ENCODE data around the gene PIGN.
"Not testable (repeated sequence)": the region's sequence is repeated elsewhere in the genome, so short reads cannot be mapped to it uniquely, and the experiment has no call there.

PIGN gene

GRCh38 chr18:62179213-62179612, 7.6 kb downstream of the PIGN start:
- no peak for DNase-seq

- DNase-seq, result no peak
Observed at GRCh38 chr18:62177271-62177670, 9.6 kb downstream of the PIGN start.

DNA sequence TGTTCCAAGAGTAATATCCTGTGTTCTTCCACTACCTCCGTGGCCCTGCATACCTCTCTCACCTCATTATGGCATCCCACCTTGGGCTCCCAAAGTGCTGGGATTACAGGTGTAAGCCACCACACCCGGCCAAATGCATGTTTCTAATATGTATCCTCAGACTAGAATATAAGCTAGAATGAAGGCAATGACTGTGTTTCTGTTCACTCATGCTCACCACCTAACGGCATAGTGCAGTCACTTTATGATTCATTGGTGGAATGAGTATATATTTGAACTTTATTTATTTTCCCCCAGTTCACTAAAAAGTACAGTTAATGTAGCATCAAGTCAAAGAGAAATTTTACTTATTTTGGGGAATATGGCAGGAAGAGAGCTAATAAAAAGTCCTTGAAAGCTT, 11.3 kb downstream of the PIGN start:
- DNase-seq, result no peak

DNA sequence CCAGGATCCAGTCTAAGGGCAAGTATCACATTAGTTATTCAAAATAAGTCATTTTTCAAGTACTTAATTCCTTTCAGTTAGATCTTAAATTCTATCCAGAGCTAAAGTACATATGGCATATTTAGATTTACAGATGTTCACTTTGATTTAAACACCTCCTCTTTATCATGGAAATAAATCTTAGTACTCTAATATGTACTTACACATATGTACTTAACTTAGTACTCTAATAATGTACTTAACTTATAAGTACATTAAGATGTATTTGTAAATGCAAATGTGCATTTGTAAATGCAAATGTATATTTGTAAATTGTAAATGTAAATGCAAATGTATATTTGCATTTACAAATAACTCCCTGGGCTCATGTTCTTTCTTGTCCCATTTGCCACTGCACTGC, 14.6 kb downstream of the PIGN start:
- DNase-seq, result peak; percentile 51

DNA sequence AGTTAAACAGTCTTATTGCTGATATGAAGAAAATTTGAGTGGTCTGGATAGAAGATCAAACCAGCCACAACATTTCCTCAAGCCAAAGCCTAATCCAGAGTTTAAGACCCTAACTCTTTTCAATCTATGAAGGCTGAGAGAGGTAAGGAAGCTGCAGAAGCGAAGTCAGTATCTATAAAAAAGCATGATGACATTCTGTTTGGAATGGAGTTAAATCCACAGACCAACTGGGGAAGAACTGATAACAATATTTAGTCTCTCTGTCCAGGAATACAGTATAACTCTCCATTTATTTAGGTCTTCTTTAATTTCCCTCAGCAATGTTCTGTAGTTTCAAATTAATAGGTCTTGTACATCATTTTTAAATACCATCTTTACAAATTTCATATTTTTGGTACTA, 16.0 kb downstream of the PIGN start:
- DNase-seq, result no peak

DNA sequence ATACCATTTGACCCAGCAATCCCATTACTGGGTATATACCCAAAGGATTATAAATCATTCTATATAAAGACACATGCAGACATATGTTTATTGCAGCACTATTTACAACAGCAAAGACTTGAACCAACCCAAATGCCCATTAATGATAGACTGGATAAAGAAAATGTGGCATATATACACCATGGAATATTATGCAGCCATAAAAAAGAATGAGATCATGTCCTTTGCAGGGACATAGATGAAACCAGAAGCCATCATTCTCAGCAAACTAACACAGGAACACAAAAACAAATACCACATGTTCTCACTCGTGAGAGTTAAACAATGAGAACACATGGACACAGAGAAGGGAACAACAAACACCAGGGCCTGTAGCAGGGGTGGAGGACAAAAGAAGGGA, 20.3 kb downstream of the PIGN start:
- DNase-seq, result not testable (repeated sequence)

GRCh38 chr18:62165583-62165982, 21.3 kb downstream of the PIGN start:
- no peak for DNase-seq

- DNase-seq, result no peak
Observed at GRCh38 chr18:62164855-62165487, 21.9 kb downstream of the PIGN start.

GRCh38 chr18:62164310-62164709, 22.5 kb downstream of the PIGN start:
- DNase-seq, result no peak

- DNase-seq, result no peak
Observed at GRCh38 chr18:62157843-62158242, 29.0 kb downstream of the PIGN start.

DNA sequence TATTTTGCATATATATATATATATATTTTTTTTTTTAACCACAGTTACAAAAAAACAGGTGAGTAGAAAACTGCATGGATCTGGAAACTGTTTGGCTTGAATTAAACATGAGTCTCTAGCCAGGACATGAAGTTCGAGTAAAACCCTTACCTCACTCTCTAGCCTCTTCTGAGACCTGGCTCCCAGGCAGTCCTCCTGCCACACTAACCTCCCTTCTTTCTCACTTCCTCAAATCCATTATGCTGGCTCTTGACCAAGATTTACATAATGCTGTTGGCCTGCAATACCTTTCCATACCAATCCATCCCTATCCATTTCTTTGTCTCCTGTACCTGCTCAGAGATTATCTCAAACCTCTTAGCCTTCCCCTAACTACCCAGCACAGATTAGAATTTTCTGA, 34.0 kb downstream of the PIGN start:
- DNase-seq, result no peak

- no peak for DNase-seq
Observed at GRCh38 chr18:62151068-62151771, 35.6 kb downstream of the PIGN start.

DNA sequence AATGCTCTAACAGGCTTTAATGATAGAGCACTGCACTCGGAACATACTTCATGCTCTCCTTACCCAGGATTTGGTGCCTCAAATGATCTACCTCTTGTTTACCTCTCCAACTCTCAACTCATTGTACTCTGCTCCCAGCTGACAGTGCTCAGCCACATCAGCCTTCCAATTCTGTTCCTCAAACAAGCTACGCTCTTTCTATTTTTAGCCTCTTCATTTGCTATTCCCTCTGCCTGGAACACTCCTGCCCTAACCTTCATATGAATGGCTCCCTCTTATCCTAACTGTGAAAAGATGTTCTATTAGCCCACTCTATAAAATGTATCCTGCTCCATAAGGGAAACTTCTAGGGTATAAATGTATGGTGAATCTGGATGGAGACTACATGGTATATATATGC, 42.5 kb downstream of the PIGN start:
- no peak for DNase-seq

DNA sequence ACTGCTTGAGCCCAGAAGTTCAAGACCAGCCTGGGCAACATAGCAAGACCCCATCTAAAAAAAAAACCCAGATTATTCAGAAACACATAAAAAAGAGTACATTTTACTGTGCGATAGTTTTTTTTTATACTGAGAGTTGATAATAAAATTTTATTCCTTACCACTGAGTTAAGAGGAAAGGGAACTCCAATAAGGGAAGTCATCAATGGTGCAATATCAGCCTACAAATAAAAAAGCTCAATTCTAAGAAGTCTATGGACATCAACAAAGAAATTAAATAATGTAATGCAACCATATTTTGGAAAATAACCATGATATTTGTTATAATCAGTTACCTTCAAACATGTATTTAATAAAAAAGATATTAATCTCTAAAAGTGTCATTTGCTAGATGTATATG, 46.6 kb downstream of the PIGN start:
- DNase-seq, result no peak

DNA sequence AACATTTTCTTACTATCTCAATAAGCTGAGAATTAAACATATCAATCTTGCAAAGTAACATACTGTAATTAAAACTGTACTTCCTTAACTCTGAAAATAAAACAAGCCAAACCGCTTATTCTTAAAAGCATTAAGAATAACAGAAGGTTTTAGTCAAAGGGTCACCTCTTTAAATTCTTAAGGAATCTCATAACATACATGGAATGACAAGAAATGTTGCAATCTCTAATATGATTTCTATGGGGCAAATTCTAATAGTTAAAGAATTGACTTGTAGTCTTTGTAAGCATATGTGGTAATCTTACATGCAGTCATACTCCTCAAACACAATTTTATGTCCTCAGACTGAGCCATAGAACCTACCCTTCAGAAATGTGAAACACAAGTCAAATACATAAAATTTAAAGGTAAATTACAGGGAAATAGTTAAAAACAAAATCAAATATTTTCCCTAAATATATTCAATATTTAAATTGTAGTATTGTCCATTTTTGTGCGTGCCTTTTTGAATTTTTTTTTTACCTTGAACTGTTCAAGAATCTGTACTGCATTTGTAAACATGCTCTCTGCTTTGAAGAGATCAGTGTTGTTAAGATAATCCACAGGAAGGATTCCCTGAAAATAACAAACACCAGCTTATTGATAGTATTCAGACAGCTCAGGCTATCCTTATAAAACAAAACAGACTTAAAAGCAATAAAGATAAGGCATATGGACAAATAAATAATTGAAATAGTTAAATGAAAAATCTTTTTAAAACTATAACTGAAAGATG, 48.2 kb downstream of the PIGN start:
- DNase-seq, result no peak

DNA sequence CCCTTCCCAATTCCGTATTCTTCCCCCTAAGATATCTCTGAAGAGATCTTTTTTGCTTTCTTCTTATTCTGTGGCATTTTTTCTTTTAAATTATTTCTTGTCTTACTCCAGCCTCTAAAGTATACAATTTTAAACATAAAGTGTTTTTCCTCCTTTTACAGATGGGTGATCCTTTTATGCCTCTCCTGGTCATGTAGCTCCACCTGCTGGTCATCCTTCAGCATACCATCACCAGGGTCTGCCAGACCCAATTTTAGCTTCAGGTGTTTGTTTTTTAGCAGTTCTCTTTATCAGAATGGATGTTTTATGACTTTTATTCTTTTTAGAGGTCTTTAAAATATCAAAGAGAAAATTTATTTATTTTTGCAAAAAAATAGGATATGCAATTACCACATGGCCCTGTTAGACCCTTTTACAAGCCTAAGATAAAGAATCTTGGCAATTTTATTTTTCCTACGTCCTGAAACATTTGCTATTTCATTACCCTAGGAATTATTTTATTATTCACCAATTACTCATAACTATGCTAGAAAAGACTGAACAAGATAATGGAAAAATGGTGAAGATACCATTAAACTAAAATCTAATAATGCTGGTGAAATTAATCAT, 55.5 kb downstream of the PIGN start:
- peak; percentile 16 for DNase-seq

- no peak for DNase-seq
Observed at GRCh38 chr18:62128157-62128556, 58.7 kb downstream of the PIGN start.

- no peak for DNase-seq
Observed at GRCh38 chr18:62126737-62127136, 60.1 kb downstream of the PIGN start.

DNA sequence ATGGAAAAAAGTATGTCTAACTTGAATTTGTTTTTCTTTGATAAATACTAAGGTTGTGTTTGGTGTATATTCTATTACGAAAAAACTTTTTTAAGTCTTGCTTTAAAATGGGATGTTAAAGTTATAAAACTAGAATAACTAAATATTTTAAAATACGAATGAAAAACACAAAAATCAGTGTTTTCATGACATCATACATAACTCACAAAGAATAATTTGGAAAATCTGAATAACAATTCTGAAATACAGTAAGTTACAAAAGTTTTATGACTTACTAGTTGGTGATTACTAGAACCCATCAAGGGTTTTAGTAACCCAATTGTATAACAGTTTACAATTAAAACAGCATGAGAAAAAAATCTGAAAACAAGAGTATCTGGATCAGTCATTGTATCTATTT, 61.2 kb downstream of the PIGN start:
- DNase-seq, result no peak

DNA sequence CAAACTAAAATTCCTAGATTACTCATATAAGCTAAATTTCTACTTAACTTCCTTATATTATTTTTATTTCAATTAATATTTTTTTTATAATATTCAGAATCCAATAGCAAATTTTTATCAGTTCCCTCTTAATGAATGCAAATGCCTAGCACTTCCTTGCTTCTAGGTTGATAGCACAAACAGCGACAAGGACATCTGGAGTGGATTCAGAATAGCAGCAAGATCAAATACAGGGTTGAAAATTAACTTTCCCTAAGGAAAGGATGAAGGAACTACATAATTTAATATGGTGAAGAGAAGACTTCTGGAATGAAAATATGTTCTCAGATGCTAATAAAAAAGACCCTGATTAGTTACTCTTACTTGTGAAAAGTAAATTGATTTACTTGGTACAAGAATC, 64.5 kb downstream of the PIGN start:
- no peak for DNase-seq

DNA sequence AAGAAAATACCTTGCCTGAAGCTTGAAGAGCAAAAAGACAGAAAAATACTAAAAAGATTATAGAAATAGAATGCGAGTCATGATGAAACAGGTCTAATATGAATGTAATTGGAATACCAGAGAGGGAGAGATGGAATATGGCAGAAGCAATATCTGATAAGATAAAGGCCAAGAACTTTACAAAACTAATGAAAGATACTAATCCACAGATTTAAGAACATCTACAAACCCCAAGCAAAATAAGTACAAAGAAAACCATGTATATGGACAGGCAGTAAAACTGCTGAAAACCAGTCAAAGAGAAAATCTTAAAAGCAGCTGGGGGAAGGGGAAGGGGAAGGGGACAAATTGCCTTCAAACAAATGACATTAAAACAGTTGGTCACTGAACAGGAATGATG, 67.0 kb downstream of the PIGN start:
- DNase-seq, result no peak

GRCh38 chr18:62118328-62118727, 68.5 kb downstream of the PIGN start:
- no peak for DNase-seq

DNA sequence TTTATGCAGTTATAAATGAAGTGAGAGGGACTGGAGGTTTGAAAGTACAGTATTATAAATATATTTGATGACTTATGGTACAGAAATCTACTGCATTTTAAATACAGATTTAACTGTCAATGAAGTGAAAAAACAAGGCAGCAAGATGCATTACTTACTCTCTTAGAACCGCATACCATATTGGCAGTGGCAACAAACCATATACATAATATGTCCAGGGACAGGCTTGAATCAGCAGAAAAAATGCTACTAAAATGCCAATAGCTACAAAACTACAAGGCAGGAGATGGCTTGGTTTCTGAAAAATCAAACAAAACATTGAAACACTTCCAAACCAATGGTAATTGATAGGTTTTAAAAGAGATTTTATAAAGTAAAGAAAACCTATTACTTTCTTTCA, 77.2 kb downstream of the PIGN start:
- no peak for DNase-seq

- DNase-seq, result no peak
Observed at GRCh38 chr18:62107881-62108280, 79.0 kb downstream of the PIGN start.
